Left renal cortex interstitium (tissue), 4 donors: Measurements from ENCODE around the gene TRERF1. TPM values are rescaled to one million over a fixed set of nuclear protein-coding genes. Genes with fewer than 3 reads are reported as not detected.
A peak's percentile ranks its signal among the peaks of the same experiment; 100 is the strongest.
"Not testable (repeated sequence)": the region's sequence is repeated elsewhere in the genome, so short reads cannot be mapped to it uniquely, and the experiment has no call there.

Source experiments
- DNase-seq, 4 donors: peaks; one replicate each; pipeline ENCODE4 v3.0.0-alpha.2; 2013; ENCODE audit warnings: low read depth in 4 of 4, low spot score in 2 of 4, missing footprints in 1 of 4
- polyA plus RNA-seq, 4 donors: library from polyadenylated mRNA; unstranded; fragments of 120-200 nt; gene quantifications; one replicate each; pipeline ENCODE4 v1.2.1, GENCODE V29; 2013; ENCODE audit not compliant: insufficient read length in 4 of 4

Gene TRERF1
- 10 to 100 TPM; 14.1 to 18.4 (median 16.0) TPM for polyA plus RNA-seq

GRCh38 chr6:42451333-42452170 is at the start of gene TRERF1:
Gene TRERF1 (minus strand): TSS chr6:42451926. CDS start chr6:42269590, 182,336 bp downstream.
- peak in 1 of 4 donors; percentile 76 for DNase-seq

- DNase-seq: no peak
Observed at GRCh38 chr6:42498473-42499128, 46.9 kb upstream of the TRERF1 start.

GRCh38 chr6:42493914-42494539 is 42.3 kb upstream of the TRERF1 start:
- no peak for DNase-seq

- DNase-seq: no peak
Observed at GRCh38 chr6:42488129-42488528, 36.4 kb upstream of the TRERF1 start.

- no peak for DNase-seq
Observed at GRCh38 chr6:42484261-42484660, 32.5 kb upstream of the TRERF1 start.

- DNase-seq: peak; percentile 18 to 24 (median 22)
Observed at GRCh38 chr6:42482174-42482573, 30.4 kb upstream of the TRERF1 start.

- DNase-seq: no peak
Observed at GRCh38 chr6:42471714-42472113, 20.0 kb upstream of the TRERF1 start.

- DNase-seq: no peak
Observed at GRCh38 chr6:42471142-42471541, 19.4 kb upstream of the TRERF1 start.

- no peak for DNase-seq
Observed at GRCh38 chr6:42468273-42468672, 16.5 kb upstream of the TRERF1 start.

GRCh38 chr6:42467651-42468050 is 15.9 kb upstream of the TRERF1 start:
- DNase-seq: no peak

- DNase-seq: not testable (repeated sequence)
Observed at GRCh38 chr6:42466470-42466869, 14.7 kb upstream of the TRERF1 start.

- DNase-seq: no peak
Observed at GRCh38 chr6:42462474-42462972, 10.8 kb upstream of the TRERF1 start.

GRCh38 chr6:42460883-42461282 is 9.2 kb upstream of the TRERF1 start:
- DNase-seq: no peak

GRCh38 chr6:42459888-42460287 is 8.2 kb upstream of the TRERF1 start:
- DNase-seq: no peak

- DNase-seq: no peak
Observed at GRCh38 chr6:42454428-42454791, 2.7 kb upstream of the TRERF1 start.

GRCh38 chr6:42453654-42454427 is 2.1 kb upstream of the TRERF1 start:
- DNase-seq: peak in 1 of 4 donors; percentile 69

- DNase-seq: peak in 3 of 4 donors; percentile 75 to 91 (median 77)
Observed at GRCh38 chr6:42453031-42453653, 1.4 kb upstream of the TRERF1 start.

GRCh38 chr6:42452171-42453030 is 675 bp upstream of the TRERF1 start:
- DNase-seq: peak in 3 of 4 donors; percentile 72 to 83 (median 83)
